Measurements from ENCODE around the gene MCRS1. TPM values are rescaled to one million over a fixed set of nuclear protein-coding genes. Genes with fewer than 3 reads are reported as not detected.

The MCRS1 gene
- total RNA-seq, 1 experiment from 2014 or later: 88.6 TPM

DNA sequence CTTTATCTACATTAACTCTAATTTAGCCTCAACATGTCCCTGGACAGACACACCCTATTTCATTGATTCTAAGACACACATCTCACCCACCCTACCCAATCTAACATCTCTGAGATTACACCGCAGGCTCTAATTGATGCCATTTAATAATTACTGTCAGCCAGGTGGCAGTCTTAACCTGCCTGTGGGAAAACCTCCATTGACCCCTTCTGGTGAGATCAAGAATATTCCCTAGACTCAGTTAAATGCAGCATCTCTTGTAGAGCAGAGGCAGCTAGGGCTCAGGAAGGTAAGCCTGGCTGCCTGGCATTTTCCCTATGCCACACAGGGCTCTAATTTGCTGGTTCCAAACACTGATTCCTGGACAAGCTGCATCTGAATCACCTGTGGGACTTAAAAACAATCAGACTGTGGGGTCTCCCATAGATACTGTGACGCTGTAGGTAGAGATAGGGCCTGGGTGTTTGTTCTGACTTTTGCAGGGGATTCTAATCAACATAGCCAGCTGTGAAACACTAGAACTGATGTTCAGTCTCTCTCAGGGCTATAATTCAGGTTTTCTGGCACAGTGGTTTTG is 14.3 kb downstream of the MCRS1 start:
- Histone ChIP-seq H3K36me3 (ENCODE audit: control insufficient read depth, insufficient read depth, low read length) (no peaks in the 10 kb centered on the region), H3K4me1 (ENCODE audit: control insufficient read depth, insufficient read depth, low read length) (no peaks in the 10 kb centered on the region), H3K9me3 (ENCODE audit: control insufficient read depth, insufficient read depth, low read depth, low read length) (no peaks in the 10 kb centered on the region), H3K4me3 (ENCODE audit: low read depth in 2 of 2, low read length in 2 of 2) (no peak overlapping the region), H3K27me3 (ENCODE audit: control insufficient read depth, insufficient read depth, low read length) (no peaks in the 10 kb centered on the region), H3K27ac (ENCODE audit: low read length) (no peak overlapping the region)
- DNase-seq (ENCODE audit: low read depth, low spot score) (peak; percentile 47), ATAC-seq (peak; percentile 75)
- BruUV-seq (replicated peaks): no TSS peak
- in situ Hi-C loops (cut with HindIII; ENCODE audit: low pct_unique_long_range_greater_than_20kb, low sequenced_read_pairs): no loop called here
- ChIA-PET POLR2A (no interaction called here), CTCF (interaction anchor here (0.7 to 2.7 kb wide), 5 partner anchors 15 to 202 kb away, joined by 3 to 19 read pairs (median 3); partner anchors contain the start of gene KCNH3)
- TF ChIP-seq, protein P1, sequence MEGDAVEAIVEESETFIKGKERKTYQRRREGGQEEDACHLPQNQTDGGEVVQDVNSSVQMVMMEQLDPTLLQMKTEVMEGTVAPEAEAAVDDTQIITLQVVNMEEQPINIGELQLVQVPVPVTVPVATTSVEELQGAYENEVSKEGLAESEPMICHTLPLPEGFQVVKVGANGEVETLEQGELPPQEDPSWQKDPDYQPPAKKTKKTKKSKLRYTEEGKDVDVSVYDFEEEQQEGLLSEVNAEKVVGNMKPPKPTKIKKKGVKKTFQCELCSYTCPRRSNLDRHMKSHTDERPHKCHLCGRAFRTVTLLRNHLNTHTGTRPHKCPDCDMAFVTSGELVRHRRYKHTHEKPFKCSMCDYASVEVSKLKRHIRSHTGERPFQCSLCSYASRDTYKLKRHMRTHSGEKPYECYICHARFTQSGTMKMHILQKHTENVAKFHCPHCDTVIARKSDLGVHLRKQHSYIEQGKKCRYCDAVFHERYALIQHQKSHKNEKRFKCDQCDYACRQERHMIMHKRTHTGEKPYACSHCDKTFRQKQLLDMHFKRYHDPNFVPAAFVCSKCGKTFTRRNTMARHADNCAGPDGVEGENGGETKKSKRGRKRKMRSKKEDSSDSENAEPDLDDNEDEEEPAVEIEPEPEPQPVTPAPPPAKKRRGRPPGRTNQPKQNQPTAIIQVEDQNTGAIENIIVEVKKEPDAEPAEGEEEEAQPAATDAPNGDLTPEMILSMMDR (IDR thresholded peaks at IDR 0.05): peak; percentile 79
- no peak for TF ChIP-seq SIN3A (IDR thresholded peaks at IDR 0.05; ENCODE audit: borderline replicate concordance, insufficient read depth, low read depth, low read length)
- intact Hi-C loops (cut with micrococcal nuclease; ENCODE audit: unreplicated experiment): no loop called here

DNA sequence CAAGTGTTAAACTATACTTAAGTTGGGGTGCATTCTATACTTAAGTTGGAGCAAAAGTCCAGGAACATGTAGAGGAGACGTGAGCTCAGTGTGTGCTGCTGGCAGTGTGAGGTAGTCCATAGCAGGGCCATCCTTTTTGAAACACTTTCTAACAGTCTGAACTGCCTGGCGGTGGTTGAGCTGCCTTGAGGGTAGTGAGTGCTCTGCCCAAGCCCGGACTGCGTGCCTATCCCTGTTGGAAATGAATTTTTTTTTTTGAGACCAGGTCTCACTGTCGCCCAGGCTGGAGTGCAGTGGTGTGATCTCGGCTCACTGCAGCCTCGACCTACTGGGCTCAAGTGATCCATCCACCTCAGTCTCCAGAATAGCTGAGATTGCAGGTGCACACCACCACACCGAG is 15.0 kb downstream of the MCRS1 start:
- Histone ChIP-seq H3K9me3 (ENCODE audit: control insufficient read depth, insufficient read depth, low read depth, low read length) (no peaks in the 10 kb centered on the region), H3K27me3 (ENCODE audit: control insufficient read depth, insufficient read depth, low read length) (no peaks in the 10 kb centered on the region), H3K4me3 (ENCODE audit: low read depth in 2 of 2, low read length in 2 of 2) (no peak overlapping the region), H3K36me3 (ENCODE audit: control insufficient read depth, insufficient read depth, low read length) (no peaks in the 10 kb centered on the region), H3K27ac (ENCODE audit: low read length) (no peak overlapping the region), H3K4me1 (ENCODE audit: control insufficient read depth, insufficient read depth, low read length) (no peaks in the 10 kb centered on the region)
- ChIA-PET CTCF (interaction anchor here (1.2 to 2.7 kb wide), 4 partner anchors 27 to 202 kb away, joined by 3 to 19 read pairs (median 5); no protein-coding TSS in a partner anchor), POLR2A (no interaction called here)
- intact Hi-C loops (cut with micrococcal nuclease; ENCODE audit: unreplicated experiment) (no loop called here), in situ Hi-C loops (cut with HindIII; ENCODE audit: low pct_unique_long_range_greater_than_20kb, low sequenced_read_pairs) (no loop called here)
- DNase-seq (ENCODE audit: low read depth, low spot score): no peak
- no peak for TF ChIP-seq TCF7L2 (IDR thresholded peaks at IDR 0.05; ENCODE audit: low read depth, low read length)
- no peak for TF ChIP-seq POLR2AphosphoS5 (IDR thresholded peaks at IDR 0.05; ENCODE audit: low read depth, low read length)
- no peak for TF ChIP-seq SIN3A (IDR thresholded peaks at IDR 0.05; ENCODE audit: borderline replicate concordance, insufficient read depth, low read depth, low read length)
- TF ChIP-seq, protein P1 (IDR thresholded peaks at IDR 0.05): no peak
- TF ChIP-seq, protein P2, sequence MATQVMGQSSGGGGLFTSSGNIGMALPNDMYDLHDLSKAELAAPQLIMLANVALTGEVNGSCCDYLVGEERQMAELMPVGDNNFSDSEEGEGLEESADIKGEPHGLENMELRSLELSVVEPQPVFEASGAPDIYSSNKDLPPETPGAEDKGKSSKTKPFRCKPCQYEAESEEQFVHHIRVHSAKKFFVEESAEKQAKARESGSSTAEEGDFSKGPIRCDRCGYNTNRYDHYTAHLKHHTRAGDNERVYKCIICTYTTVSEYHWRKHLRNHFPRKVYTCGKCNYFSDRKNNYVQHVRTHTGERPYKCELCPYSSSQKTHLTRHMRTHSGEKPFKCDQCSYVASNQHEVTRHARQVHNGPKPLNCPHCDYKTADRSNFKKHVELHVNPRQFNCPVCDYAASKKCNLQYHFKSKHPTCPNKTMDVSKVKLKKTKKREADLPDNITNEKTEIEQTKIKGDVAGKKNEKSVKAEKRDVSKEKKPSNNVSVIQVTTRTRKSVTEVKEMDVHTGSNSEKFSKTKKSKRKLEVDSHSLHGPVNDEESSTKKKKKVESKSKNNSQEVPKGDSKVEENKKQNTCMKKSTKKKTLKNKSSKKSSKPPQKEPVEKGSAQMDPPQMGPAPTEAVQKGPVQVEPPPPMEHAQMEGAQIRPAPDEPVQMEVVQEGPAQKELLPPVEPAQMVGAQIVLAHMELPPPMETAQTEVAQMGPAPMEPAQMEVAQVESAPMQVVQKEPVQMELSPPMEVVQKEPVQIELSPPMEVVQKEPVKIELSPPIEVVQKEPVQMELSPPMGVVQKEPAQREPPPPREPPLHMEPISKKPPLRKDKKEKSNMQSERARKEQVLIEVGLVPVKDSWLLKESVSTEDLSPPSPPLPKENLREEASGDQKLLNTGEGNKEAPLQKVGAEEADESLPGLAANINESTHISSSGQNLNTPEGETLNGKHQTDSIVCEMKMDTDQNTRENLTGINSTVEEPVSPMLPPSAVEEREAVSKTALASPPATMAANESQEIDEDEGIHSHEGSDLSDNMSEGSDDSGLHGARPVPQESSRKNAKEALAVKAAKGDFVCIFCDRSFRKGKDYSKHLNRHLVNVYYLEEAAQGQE (IDR thresholded peaks at IDR 0.05; ENCODE audit: insufficient read depth in 1 of 2, low read depth in 2 of 2, low read length in 1 of 2): no peak
- no peak for ATAC-seq
- BruUV-seq (replicated peaks): no TSS peak
